ENCODE results near the gene CA10. TPM values are rescaled to one million over a fixed set of nuclear protein-coding genes. Genes with fewer than 3 reads are reported as not detected.

CA10 gene
- total RNA-seq, 2 donors from 2014 or later = not detected

DNA sequence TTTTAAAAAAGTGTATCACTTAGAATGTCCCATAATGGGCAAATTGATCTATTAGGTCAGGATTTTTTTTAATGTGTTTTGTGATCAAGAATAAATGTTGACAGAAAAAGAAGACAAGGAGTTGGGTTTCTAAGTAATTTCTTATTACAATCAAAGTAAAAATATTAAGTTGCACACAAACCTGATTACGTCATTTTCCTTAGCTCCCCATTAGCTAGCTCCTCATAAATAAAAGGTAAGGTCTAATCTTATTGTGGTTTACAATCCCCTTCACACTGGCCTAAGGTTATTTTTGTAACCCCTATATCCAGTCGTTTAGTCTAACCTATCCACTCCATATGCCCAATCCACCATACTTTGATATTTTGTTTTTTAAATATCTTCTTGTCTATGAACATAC, 7.6 kb downstream of the CA10 start:
- H3K36me3 Mint-ChIP-seq = no peaks in the 10 kb centered on the region
- H3K9me3 Mint-ChIP-seq = peaks cover 3 to 6% of the 10 kb centered on the region in 2 donors
- no peak overlapping the region for H3K27ac Mint-ChIP-seq
- no peak for ATAC-seq
- DNase-seq (ENCODE audit: low spot score in 2 of 2) = no peak

DNA sequence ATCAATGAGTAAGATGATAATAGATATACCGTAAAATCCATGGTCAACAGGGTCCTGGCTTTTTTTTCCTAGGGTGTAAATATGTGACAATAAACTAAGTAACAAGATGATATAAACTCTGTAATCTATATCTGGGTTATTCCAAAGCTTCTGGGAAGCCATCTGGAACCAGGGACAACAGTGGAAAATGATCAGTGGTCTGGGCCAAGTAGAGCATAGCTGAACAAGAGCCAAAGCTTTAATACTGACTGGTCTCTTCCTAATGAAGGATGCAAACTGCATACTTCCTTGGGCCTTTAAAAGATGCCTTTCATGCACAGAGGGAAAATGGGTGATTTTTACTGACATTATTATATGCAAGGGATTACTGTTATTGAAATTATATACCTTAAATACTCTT, 8.9 kb downstream of the CA10 start:
- H3K9me3 Mint-ChIP-seq = peaks cover 3 to 6% of the 10 kb centered on the region in 2 donors
- ATAC-seq (no peak), DNase-seq (ENCODE audit: low spot score in 2 of 2) (no peak)
- H3K36me3 Mint-ChIP-seq = no peaks in the 10 kb centered on the region
- H3K27ac Mint-ChIP-seq = no peak overlapping the region

DNA sequence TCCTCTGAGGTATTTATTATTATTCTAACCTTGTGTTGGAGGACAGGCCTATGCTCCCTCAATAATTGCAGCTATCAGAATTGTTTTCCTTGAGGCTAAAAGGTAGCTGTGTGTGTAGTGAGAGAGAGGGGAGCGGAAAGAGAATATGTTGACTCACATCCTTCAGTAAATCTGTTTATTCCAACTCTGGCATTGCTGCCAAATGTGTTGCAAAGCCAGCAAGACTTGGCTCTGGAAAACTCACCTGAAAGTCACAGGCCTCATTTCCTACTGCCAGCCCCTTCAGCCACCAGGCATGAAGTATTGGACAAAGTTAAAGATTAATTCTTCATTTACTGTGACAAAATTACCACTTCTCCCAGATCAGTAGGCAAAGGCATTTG, 9.6 kb downstream of the CA10 start:
- Mint-ChIP-seq H3K27ac (no peak overlapping the region), H3K9me3 (peaks cover 3 to 6% of the 10 kb centered on the region in 2 donors), H3K36me3 (no peaks in the 10 kb centered on the region)
- no peak for ATAC-seq
- no peak for DNase-seq (ENCODE audit: low spot score in 2 of 2)

DNA sequence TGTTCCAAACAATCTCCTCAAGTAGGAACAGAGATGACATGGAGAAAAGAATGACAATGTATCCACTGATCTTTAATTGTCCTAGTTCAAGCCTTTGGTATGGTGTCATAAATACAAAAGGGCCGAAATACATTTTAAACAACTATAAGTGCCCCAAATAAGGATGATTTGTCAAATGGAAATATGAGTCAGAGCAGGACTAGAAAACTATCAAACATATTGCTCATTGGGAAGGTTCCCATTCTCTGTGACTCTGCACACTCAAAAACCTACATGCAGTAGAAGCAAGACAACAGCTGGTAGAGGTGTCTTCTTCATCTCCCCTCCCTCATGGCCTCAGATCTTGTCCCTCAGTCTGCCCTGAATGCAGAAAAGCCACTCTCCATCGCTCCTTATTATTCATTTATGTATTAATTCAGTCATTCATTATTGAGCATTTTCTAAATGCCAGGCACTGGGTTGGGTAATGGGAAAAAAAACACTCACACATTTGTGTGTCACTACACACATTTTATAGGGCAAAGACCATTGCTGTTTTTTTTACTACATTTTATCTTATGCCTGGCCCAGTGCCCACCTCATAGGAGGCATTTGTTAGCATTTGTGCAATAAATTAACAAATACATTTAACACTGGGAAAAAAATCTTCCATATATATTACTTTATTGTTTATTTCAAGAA, 10.1 kb downstream of the CA10 start:
- ATAC-seq (peak; percentile 31 to 62), DNase-seq (ENCODE audit: low spot score in 2 of 2) (no peak)
- Mint-ChIP-seq H3K36me3 (no peaks in the 10 kb centered on the region), H3K27ac (peak overlapping the region; percentile 61 to 77), H3K9me3 (peaks cover 3 to 6% of the 10 kb centered on the region in 2 donors)

DNA sequence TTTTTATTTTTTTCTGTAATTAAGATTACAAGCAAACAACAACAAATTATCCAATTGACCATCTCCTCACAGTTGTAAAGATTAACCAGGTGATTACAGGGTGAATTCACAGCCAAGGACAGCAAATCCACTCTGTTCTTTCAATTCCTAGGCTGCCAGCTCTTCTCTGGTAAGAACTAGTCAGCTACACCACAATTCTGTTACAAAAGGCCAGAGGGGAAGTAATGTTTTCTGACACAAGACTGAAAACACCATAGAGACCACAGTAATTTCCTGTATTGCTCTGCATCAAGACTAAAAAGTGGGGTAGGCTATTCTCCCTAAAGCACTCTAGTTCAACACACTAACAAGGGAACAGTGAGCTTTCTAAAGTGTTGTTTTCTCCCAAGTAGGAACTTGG, 10.6 kb downstream of the CA10 start:
- ATAC-seq = peak; percentile 75 to 77
- H3K9me3 Mint-ChIP-seq = peaks cover 3 to 6% of the 10 kb centered on the region in 2 donors
- no peaks in the 10 kb centered on the region for H3K36me3 Mint-ChIP-seq
- DNase-seq (ENCODE audit: low spot score in 2 of 2) = no peak
- peak overlapping the region; percentile 61 to 77 for H3K27ac Mint-ChIP-seq

DNA sequence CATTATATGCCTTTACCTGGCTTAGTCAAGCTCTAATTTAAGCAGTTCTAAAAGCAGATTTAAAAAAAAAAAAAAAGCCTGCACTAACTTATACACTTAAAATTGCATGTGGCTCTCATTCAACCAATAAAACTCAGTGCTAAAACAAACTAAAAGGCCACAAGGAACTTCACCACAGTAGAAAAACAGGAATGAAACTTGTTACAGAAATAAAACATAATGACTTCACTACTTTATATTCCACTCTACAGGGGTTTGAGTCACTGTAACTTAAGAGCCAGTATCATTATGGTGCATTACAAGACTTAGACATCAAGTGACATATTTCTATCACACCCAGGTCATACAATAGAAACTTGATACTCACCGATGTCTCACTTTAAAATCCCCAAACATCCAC, 11.1 kb downstream of the CA10 start:
- Mint-ChIP-seq H3K9me3 (peaks cover 3 to 6% of the 10 kb centered on the region in 2 donors), H3K36me3 (no peaks in the 10 kb centered on the region), H3K27ac (peak overlapping the region; percentile 61 to 77)
- ATAC-seq (peak; percentile 80 to 91), DNase-seq (ENCODE audit: low spot score in 2 of 2) (no peak)

DNA sequence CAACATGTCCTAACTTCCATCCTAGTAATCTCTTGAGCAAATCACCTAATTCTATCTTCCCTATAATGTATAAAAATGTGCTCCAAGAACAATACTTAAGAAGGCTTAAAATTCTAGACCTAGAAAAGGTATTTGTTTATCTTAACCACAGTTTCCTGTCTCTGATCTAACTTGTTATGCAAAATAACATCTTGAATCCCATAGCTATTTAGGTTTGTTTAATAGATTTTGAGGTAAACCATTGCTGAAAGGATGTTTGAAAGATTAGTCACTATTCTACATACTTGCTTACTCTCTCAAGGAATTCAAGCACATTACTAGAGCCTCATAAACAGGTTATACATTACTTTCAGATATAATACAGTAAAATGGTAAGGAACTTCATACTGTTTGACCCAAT, 13.0 kb downstream of the CA10 start:
- no peak for ATAC-seq
- H3K9me3 Mint-ChIP-seq = peaks cover 3 to 6% of the 10 kb centered on the region in 2 donors
- H3K36me3 Mint-ChIP-seq = no peaks in the 10 kb centered on the region
- no peak for DNase-seq (ENCODE audit: low spot score in 2 of 2)
- no peak overlapping the region for H3K27ac Mint-ChIP-seq

DNA sequence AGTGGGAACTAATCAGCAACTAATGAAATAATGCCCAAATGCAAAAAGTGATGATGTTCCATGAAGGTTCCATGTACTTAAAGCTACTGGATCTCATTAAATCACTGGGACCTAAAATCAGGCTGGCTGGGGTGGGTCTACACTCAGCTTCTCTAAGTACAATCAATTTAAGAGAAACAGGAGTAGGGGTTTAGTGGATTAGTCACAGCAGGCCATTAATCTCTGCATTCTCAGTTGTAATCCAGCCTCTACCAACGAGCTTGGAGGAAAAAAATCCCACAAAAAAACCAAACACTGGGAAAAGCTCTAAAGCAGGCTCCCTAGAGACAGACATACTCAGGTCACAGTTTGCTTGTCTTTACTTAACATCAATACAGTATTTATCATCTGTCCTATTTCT, 15.0 kb downstream of the CA10 start:
- no peak for DNase-seq (ENCODE audit: low spot score in 2 of 2)
- Mint-ChIP-seq H3K36me3 (no peaks in the 10 kb centered on the region), H3K9me3 (no peaks in the 10 kb centered on the region), H3K27ac (no peak overlapping the region)
- ATAC-seq = no peak

DNA sequence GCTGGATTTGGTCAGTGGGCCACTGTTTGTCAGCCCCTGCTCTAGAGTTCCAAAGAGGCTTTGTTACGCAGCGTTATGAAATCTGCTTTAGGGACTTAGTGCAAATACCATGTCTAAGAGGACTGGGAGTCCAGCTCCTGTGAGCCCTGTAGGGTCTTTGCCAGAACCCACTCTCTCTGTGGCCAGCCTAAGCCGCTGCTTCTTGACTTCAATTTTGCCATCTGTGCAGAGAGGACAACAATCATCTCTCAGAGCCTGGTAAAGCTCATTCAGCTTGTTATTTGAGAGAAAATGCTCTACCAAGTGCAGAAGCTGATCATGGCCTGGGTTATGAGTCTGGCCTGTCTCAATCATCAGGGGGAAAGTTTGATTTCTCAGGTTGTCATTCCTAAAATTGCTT, 17.9 kb downstream of the CA10 start:
- H3K36me3 Mint-ChIP-seq = no peaks in the 10 kb centered on the region
- H3K27ac Mint-ChIP-seq = no peak overlapping the region
- H3K9me3 Mint-ChIP-seq = no peaks in the 10 kb centered on the region
- ATAC-seq = no peak
- no peak for DNase-seq (ENCODE audit: low spot score in 2 of 2)

DNA sequence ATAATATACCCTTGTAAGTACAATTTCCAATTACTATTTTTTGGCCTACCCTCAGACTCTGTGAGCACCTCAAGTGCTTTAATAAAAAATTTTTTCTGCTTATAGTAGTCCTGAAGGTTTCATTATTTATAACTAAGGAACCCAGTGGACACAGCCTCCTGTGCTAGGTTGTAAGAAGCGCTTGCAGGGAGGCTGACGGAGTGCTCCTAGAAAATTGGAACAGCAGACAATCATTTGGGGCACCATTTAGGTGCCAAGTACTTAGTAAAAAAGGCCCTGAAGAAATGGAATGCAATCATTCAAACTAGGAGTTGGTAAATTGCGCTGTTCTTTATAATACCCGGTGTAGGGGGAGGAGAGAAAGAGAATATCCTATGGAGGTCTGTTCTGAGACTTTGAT, 19.8 kb downstream of the CA10 start:
- Mint-ChIP-seq H3K36me3 (no peaks in the 10 kb centered on the region), H3K9me3 (no peaks in the 10 kb centered on the region)
- ATAC-seq = no peak

DNA sequence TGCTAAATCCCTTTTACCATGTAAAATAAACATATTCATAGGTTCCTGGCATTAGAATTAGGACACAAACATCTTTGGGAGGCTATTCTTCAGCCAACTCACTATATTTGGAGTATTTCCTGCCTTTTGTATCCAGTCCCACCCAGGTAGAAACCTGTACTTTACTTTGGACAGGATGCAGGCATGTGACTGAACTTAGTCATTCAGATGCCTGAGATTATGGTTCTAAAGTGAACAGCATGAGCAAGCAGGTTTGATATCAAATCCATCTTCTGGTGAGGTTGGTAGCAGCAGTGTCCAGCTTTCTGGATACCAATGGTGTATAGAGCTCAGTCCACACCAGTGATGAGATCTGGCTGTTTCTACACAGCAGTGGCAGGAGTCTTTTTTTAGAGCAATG, 20.2 kb downstream of the CA10 start:
- ATAC-seq (no peak), DNase-seq (ENCODE audit: low spot score in 2 of 2) (no peak)
- Mint-ChIP-seq H3K9me3 (no peaks in the 10 kb centered on the region), H3K36me3 (no peaks in the 10 kb centered on the region), H3K27ac (no peak overlapping the region)

More for the DNA sequence above, 19.8 kb downstream of the CA10 start:
- H3K27ac Mint-ChIP-seq = no peak overlapping the region
- DNase-seq (ENCODE audit: low spot score in 2 of 2) = no peak

DNA sequence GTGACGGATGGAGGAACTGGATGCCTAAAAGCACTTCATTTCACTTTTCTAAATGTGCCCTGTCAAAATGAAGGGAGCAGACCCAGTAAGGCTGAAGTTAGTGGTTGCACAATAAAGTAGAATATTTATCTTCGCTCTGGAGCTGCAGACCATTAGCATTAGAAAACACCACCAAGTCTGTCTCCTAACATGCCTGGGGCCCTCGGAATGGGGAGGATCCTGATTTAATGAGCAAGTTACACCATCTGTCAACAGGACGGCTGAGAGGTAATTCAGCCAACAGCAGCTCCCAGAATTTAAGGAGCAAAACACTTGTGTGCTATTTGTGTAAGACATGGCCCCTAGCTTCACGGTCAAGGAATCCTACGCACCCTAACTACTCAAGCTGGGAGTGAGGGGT, 22.3 kb downstream of the CA10 start:
- Mint-ChIP-seq H3K27ac (no peak overlapping the region), H3K36me3 (no peaks in the 10 kb centered on the region), H3K9me3 (no peaks in the 10 kb centered on the region)
- no peak for ATAC-seq
- DNase-seq (ENCODE audit: low spot score in 2 of 2) = no peak

DNA sequence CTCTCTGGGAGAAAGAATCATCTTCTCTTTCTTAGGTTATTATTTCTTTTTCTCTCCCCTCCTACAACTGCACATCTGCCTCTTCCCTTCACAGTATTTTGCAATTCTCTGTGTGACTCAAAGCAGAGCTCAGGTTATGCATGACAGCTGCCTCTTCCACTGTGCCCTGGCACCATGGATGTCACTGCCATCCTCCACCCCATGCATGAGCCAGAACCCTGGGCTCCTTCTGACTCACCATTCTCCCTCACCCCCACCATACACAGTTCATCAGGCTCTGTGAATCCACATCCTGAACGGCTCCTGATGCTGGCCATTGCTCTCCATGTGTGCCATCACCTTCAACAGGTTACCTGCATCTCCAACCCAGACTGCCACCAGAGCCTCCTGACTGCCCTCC, 23.9 kb downstream of the CA10 start:
- Mint-ChIP-seq H3K9me3 (peaks cover 2 to 6% of the 10 kb centered on the region in 2 donors), H3K36me3 (no peaks in the 10 kb centered on the region), H3K27ac (no peak overlapping the region)
- DNase-seq (ENCODE audit: low spot score in 2 of 2) = no peak
- ATAC-seq = no peak

DNA sequence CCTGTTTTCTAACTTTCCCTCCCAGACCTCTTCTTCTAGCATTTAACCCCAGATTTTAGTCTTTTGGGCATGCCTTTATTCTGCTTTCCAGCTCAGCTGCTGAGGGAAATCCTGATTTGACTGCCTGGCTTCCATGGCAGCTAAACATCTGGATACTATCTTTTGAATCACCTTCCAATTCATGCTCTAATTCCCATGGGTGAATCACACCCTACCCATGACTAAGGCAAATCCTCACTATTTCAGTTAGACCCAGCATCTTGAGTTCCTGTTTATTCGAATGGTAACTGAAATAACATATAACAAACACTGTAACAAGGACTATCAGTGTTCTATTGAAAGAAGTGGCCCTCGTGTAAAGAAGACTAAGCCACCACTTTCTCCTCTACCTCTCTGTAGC, 29.8 kb downstream of the CA10 start:
- DNase-seq (ENCODE audit: low spot score in 2 of 2) (no peak), ATAC-seq (no peak)
- peaks cover 9 to 17% of the 10 kb centered on the region in 2 donors for H3K9me3 Mint-ChIP-seq
- no peaks in the 10 kb centered on the region for H3K36me3 Mint-ChIP-seq
- no peak overlapping the region for H3K27ac Mint-ChIP-seq

DNA sequence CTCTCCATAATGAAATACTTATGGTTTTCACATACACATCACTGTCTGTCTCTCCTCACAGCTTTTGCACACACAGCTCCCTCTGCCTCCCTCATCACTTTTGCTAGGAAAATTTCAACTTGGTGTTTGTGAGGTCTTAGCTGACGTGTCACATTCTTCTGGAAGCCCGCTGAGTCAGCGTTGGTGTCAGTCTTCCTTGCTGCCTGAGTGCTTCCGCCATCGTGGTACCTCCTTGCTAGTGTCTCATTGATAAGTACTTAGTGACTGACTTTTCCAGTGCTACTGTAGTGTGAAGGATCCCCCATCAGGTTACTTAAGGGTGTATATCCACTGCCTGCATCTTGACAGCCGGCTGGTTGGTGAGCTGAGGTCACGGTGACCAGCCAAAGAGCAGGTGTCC, 33.5 kb downstream of the CA10 start:
- Mint-ChIP-seq H3K27ac (no peak overlapping the region), H3K36me3 (no peaks in the 10 kb centered on the region), H3K9me3 (peaks cover 4 to 17% of the 10 kb centered on the region in 2 donors)
- ATAC-seq (no peak), DNase-seq (ENCODE audit: low spot score in 2 of 2) (no peak)

DNA sequence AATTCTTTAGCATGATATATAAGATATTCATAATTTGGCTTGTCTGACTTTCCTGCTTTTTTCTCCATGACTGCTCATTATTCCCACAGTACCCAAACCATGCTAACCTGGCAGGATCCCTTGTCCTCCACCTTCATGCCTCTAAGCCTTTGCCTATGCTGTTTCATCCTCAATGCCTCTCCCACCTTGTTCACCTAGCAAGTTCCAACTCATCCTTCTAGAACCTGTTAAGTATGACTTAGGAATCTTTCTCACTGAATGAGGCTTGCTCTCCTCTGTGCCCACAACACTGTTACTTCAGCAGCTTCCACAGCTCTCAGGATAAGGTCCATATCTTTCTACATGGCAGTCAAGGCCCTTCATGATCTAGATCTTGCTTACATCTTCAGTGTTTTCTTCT, 34.0 kb downstream of the CA10 start:
- Mint-ChIP-seq H3K27ac (no peak overlapping the region), H3K36me3 (no peaks in the 10 kb centered on the region), H3K9me3 (peaks cover 2 to 14% of the 10 kb centered on the region in 2 donors)
- ATAC-seq (no peak), DNase-seq (ENCODE audit: low spot score in 2 of 2) (no peak)

DNA sequence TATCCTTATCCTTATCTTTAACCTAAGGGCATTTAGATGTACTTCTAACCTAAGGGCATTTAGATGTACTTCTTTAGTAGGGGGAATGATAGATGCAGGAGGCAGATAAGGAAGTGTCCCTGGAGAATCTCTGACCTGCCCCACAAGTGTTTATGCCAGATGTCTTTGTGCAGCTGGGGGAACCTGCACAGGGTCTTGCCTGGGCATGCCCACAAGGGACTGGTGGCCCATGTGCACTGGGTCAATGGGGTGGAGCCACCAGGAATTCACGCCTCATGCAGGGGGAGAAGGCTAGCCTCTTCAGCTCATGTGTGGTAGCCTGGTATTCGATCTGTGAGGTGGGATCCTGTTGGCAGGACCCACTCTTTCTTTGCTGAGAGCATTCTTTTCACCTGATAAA, 38.0 kb downstream of the CA10 start:
- no peak for ATAC-seq
- Mint-ChIP-seq H3K9me3 (no peaks in the 10 kb centered on the region), H3K27ac (no peak overlapping the region), H3K36me3 (no peaks in the 10 kb centered on the region)
- DNase-seq (ENCODE audit: low spot score in 2 of 2) = no peak

DNA sequence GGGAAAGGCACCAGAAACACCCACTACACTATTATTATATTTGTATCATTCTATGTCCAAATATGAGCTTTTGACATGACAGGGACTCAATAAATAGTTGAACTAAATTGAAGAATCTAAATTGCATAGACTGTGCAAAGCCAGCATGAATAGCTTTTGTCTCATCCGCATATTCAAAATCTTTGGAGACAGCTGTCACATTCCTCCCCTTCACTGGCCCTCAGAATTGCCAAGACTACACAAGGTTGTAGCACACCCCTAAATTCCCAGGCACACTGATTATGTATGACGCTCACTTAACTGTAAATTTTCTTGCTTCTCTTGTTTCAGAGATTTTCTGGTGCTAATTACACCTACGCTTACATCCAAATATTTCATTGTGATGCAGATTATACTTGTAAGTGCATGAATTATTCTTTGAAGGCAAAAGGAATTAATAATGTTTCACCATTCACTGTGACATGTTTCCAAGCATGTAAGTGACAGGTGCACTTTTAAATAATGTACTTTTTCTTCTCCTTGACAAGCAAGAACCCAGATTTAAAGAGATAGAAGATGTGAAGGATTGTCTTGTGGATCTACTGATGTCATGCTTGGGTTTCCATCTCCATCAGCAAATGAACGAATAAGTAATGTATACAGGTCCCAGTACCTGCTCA, 47.5 kb downstream of the CA10 start:
- DNase-seq (ENCODE audit: low spot score in 2 of 2) (no peak), ATAC-seq (no peak)
- Mint-ChIP-seq H3K27ac (no peak overlapping the region), H3K36me3 (no peaks in the 10 kb centered on the region), H3K9me3 (no peaks in the 10 kb centered on the region)
